HG02884 (cell line): ENCODE data around the gene TLX1.

Experiments used
- ATAC-seq: cut with Tn5 transposase; IDR thresholded peaks from one replicate; pipeline ENCODE4 v1.9.1; 2021; ENCODE audit warnings: mild to moderate bottlenecking, moderate library complexity; ENCODE audit not compliant: unreplicated experiment

The TLX1 gene

DNA sequence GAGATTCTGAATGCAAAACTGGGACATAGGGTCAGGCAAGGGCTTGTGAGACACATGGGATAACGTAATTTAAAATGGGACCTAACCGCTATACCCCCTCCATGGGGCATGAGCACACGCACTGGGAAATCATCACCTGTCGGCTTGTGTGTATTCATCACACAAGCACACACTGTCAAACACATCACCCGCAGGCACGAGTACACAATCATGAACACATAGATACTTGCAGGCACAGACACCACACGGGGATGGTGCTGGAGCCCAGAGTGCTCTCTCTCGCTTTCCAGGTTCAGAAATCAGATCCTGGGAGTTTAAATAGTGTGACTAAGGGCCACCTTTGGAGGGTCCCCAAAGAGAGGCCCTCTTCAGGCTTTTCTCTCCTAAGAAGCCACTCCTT lies 19.6 kb upstream of the TLX1 start:
- no peak for ATAC-seq

DNA sequence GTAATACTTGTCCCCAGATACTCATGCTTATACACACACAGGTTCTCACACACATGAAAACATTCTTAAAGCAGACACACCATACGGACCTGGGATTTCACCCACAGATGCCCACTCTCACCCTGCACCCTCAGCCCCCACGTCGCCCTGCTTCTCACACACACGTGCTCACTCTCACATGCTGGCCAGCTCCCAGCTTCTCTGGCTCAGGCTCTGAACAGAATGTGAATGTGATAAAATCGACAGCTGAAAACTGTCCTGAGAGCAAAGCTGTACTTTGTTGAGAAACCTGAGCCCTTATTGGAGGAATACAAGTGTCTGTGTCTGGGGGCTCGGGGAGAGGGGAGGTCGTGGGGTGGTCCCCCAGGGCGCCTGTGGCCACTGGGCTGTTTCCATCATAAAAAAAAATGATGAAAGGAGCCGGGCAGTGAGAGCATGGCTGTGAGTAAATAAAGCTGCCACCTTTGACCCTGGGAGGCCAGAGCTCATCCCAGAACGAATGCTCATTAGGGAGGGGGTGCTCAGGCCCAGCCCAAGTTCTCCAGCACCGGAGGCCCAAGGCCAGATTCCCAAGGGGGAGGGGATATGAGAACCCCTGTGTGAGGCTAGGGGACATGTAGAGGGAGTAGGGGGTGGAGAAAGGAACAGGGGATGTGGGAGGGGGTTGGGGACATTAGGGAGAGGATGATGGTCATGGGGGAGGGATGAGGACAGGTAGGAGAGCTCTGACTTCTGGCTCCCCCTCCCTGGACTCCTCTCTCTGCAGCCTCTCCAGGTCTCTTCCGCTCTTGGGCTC lies 18.1 kb upstream of the TLX1 start:
- no peak for ATAC-seq

- no peak for ATAC-seq
Observed at GRCh38 chr10:101113890-101114403, 17.2 kb upstream of the TLX1 start.

DNA sequence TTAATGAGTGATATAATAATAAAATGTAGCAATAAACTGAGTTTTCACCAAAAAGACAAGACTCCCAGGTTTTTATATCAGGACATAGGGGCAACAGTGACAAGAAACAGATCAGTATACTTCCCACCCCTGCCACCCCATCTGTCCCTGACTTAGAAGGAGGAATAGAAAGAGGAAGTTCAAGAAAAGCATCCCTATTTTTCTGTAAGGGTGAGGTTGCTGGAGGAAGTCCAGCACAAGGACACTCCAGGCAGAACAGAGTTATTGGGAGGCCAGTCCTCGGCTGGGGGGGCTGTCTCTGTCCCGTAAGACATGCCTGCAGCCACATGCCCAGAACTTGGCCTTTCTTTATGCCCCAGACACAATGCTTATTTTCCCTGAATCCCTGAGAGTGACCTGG lies 16.5 kb upstream of the TLX1 start:
- ATAC-seq: no peak

DNA sequence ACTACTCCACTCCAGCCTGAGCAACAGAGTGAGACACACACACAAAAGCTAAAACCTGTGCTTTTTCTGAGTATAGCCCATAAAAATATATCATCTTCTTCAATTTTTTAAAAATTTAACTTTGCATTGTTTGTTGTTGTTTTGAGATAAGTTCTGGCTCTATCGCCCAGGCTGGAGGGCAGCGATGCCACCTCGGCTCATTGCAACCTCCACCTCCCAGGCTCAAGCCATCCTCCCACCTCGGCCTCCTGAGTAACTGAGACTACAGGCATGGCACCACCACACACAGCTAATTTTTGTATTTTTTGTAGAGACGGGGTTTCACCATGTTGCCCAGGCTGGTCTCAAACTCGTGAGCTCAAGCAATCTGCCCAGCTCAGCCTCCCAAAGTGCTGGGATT lies 14.3 kb upstream of the TLX1 start:
- no peak for ATAC-seq

- no peak for ATAC-seq
Observed at GRCh38 chr10:101118031-101118430, 13.1 kb upstream of the TLX1 start.

- ATAC-seq: no peak
Observed at GRCh38 chr10:101120520-101120883, 10.6 kb upstream of the TLX1 start.

DNA sequence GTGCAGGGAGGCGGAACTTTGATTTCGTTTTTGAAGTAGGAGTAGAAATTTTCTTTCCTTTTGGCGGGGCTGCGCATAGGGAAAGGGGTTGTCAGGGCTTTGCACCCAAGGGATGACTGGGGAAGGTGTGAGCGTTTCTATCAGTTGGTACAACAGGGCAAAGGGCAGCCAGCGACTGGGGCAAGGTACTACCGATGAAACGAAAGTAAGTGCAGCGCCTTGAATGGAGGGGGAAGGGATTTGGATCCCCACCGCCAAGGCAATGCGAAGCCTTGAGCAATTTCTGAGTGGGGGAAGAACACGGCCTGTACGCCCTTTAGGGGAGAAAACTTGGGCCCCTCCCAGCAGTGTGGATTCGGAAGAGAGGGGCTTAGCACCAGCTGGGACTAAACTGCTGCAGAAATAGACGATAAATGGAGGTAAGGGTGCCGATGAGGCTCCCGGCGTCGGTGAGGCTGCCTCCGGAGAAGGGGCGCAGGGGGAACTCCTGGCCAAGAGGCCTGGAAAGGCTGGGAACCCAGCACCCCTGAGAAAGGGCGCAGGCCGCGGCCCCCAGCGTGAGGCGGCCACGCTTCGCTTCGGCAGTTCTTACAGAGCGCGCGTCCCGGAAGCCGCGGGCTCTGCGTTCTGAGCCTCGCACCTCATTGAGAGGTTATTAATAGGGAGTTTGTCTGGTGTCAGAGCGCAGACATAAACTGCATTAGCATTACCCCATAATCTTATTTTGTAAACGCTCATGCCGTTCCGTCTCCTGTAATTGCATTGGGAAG lies 10.0 kb upstream of the TLX1 start:
- no peak for ATAC-seq

DNA sequence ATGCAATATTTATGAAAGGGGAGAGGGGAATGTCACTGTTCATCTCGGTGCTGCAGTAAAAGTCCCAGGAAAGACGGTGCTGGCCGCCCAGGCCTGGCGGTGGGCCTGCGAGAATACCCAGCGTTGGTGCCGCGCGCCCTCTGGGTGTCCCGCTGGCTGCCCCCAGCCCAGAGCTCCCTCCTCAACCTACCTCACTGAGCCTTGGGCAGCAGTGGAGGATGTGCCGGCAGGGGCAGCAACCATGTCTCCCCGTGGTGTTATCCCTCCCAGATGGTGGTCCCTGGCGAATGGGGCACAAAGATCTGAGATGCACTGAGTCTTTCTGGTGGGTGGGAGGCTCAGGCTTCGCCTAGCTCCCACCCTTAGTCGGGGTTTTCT lies 9.5 kb upstream of the TLX1 start:
- ATAC-seq: no peak

DNA sequence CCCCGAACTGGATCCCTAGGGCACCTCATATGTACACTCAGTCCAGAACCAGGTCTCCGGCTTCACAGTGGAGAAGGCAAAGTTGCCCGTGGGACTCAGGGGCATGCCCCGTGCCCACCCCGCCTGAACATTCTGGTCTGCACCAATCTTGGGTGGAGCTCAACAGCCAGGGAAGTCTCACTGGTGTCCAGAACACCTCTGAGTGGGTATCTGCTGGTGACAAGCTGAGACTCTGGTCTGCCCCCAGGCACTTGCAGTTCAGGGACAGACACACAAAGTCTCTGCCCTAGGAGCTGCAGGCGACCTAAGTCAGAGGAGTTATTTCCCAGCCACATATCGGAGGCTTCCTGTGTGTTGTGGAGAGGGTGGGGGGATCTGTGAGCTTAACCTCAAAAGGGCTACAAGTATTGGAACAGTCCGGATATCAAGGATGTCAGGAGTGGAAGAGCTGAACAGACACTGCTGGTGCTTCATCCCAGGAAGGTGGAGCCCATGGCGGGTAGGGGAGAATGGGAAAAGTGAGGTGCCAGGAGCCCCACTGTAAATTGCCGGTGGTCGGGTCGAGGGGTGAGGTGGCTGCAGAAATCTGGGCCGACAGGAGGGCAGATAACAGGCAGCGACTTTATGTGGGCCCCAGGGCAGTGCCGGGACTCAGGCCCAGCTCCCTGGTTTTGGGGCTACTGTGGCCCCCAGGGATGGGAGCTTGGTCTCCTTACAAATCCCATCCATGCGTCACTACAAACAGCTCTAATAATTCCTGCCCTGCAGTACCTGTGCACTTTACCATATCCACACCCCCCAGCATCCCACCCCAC lies 8.6 kb upstream of the TLX1 start:
- no peak for ATAC-seq

DNA sequence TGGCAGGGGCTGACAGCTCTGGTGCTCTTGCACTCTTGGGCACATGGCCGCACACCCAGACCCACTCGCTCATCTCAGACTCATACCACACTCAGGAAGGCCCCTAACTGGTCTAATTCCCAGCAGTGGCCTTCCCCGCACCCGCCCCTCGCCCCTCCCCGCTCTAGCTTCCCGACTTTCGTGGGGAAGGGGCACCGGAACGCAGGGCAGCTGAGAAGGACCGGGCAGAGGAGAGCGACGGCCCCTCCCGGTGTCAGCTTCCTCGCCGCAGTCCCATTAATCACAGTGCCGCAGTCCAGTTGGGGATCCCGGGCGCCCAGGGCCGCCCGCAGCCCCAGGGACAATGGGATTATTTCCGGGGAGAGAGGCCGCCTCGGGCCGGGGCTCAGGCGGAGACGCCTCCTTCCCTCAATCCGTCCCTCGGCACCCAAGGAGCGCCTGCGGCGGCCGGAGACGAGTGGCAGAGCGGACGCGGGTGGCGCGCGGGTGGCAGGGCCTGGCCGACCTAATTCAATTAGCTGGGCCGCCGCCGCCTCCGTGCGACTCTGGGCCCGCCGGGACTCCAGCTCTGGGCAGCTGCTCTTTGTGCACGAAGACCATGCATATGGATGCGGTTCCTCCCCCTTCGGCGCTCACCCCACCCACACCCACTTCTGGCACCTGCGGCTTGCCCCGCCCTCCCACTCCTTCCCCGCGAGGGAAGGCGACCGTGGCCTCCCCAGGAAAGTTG lies 7.8 kb upstream of the TLX1 start:
- no peak for ATAC-seq

DNA sequence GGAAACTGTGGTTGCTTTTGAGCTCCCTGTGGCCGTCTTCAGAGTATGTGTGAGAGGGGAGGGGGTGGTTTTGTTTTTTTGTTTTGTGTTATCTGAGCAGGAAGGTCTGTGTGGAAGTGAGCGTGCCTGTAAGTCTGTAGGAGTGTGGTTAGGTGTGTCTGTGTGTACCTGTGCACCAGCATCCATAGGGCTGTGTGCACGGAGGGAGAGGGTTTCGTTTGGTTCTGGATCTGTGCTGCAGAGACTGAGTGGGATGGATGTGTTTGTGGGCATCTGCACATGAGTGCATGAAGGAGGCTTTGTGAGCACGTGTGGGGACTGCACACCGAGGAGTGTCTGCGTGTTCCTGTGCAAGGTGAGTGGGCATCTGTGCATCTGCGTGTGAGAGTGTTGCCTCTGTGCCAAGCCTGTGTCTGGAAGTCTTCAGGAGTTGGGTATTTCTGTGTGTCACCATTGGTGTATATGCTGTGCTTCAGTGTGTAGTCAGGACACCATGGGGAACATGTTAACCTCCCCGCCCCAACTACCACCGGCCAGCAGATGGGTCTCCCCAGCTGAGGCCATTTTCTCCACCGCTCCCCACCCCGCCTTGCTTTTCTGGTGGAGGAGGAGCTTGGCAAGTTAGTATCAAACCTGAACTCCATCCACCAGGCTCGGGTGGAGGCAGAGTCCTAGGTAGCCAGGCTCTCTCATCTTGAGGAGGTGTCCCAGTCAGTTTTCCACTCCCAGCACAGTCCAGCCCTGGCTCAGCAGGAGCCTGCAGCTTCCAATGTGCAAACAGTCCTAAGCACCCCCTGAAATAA lies 7.1 kb upstream of the TLX1 start:
- ATAC-seq: no peak

DNA sequence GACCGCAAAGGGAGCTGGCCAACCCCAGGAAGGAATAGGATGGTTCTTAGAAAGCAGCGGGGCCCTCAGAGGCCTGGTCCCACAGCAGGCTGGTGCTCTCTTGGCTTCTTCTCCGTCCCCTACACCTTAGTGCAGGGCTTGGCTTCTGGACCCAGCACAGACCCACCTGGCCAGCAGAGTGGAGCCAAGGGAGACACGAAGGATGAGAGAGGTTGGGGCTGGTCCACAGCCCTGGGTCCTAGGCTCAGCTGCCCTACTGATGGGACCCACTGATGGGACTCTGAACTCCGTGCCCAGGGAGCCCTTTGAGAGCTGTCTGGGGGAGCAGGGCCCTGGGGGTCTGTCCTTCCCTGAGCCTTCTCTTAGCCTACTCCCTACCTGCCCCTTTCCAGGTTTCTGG lies 6.2 kb upstream of the TLX1 start:
- no peak for ATAC-seq

- ATAC-seq: no peak
Observed at GRCh38 chr10:101126684-101127628, 4.1 kb upstream of the TLX1 start.

DNA sequence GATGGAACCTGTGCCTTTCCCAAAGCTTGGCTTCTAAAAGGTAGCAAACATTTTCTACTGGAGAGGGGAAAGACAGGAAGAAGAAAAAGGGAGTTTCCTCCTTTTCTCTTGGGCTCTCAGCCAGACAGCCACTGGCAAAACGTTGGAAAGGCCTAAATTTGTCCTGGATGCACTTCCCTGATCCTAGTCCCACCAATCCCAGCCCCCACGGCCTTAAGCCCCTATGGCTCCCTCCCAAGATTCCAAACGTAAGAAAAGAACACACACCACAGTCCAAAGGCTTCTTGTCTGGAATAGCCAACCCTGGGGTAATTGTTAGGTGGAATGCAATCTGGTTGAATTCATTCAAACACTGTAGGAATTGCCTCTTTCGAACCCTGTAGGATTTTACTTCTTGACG lies 959 bp upstream of the TLX1 start:
- ATAC-seq: no peak

GRCh38 chr10:101131962-101132635 lies 999 bp downstream of the TLX1 start:
- ATAC-seq: no peak

DNA sequence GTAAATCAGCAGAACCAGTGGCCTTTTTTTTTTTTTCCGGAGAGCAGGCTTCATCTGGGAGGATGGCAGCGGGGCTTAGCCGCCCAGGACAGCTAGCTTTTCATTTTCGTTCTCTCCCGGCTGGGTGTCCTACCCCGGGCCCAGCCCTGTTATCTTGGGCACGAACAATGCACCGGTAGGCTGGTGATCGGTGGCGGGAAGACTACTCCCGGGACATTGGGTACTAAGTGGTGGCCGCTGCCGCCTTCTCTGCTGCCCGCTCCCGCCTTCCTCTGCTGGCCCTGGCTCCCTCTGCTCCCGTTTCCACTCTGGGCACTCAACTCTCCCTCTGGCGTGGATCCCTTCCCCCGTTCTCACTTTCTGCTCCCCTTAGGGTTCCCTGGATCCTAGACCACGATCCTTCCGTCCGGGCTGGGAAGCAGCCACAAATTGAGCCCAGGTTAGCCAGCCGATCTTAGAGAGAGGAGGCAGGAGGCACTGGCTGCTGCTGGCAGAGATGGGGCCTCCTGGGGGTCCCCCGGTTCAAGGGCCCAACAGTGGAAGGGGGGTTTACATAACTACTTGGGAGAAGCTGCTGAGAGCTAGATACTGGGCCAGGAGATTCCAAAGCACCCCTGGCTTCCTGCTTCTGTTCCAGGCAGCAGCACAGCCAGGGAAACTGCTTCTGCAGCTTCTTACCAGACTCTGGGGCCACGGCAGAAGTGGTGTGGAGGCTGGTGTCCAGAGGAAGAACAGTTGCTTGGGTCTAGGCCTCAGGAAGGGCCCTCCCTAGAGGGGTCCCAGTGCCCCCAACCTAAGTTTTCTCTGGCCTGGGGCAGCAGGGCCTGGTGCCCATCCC lies 1.8 kb downstream of the TLX1 start:
- ATAC-seq: no peak
